HG02970 (cell line): Measurements from ENCODE around the gene ALDH1A2.

Source experiments
- ATAC-seq: cut with Tn5 transposase; IDR thresholded peaks from one replicate; pipeline ENCODE4 v1.9.1; 2021; ENCODE audit warnings: mild to moderate bottlenecking, moderate library complexity, moderate number of reproducible peaks; ENCODE audit not compliant: unreplicated experiment, low FRiP score

The ALDH1A2 gene

GRCh38 chr15:57947781-57948180, 117.7 kb downstream of the ALDH1A2 start:
- ATAC-seq, result no peak

GRCh38 chr15:57947282-57947681, 118.2 kb downstream of the ALDH1A2 start:
- ATAC-seq, result no peak

- ATAC-seq, result no peak
Measured at GRCh38 chr15:57946491-57947048, 118.9 kb downstream of the ALDH1A2 start.

GRCh38 chr15:57945616-57946015, 119.9 kb downstream of the ALDH1A2 start:
- no peak for ATAC-seq

- ATAC-seq, result no peak
Measured at GRCh38 chr15:57943754-57944420, 121.6 kb downstream of the ALDH1A2 start.

GRCh38 chr15:57943171-57943570, 122.3 kb downstream of the ALDH1A2 start:
- ATAC-seq, result no peak

GRCh38 chr15:57941816-57942215, 123.7 kb downstream of the ALDH1A2 start:
- no peak for ATAC-seq

GRCh38 chr15:57932348-57932747, 133.2 kb downstream of the ALDH1A2 start:
- no peak for ATAC-seq

- ATAC-seq, result no peak
Measured at GRCh38 chr15:57931570-57931969, 133.9 kb downstream of the ALDH1A2 start.

GRCh38 chr15:57927091-57927631, 138.3 kb downstream of the ALDH1A2 start:
- ATAC-seq, result no peak

GRCh38 chr15:57925650-57926049, 139.9 kb downstream of the ALDH1A2 start:
- no peak for ATAC-seq

- no peak for ATAC-seq
Measured at GRCh38 chr15:57924598-57924997, 140.9 kb downstream of the ALDH1A2 start.

GRCh38 chr15:57923750-57924149, 141.8 kb downstream of the ALDH1A2 start:
- ATAC-seq, result no peak

GRCh38 chr15:57923306-57923705, 142.2 kb downstream of the ALDH1A2 start:
- ATAC-seq, result no peak

GRCh38 chr15:57922776-57923175, 142.7 kb downstream of the ALDH1A2 start:
- no peak for ATAC-seq

- no peak for ATAC-seq
Measured at GRCh38 chr15:57921371-57921770, 144.1 kb downstream of the ALDH1A2 start.

- ATAC-seq, result no peak
Measured at GRCh38 chr15:57920911-57921310, 144.6 kb downstream of the ALDH1A2 start.

- ATAC-seq, result no peak
Measured at GRCh38 chr15:57919754-57920153, 145.8 kb downstream of the ALDH1A2 start.

- ATAC-seq, result no peak
Measured at GRCh38 chr15:57917998-57918397, 147.5 kb downstream of the ALDH1A2 start.

- no peak for ATAC-seq
Measured at GRCh38 chr15:57916695-57917094, 148.8 kb downstream of the ALDH1A2 start.

GRCh38 chr15:57915827-57916531, 149.5 kb downstream of the ALDH1A2 start:
- ATAC-seq, result no peak
